Measurements from ENCODE around the gene CPM. TPM values are rescaled to one million over a fixed set of nuclear protein-coding genes. Genes with fewer than 3 reads are reported as not detected.

Gene CPM
- total RNA-seq, 4 donors from 2014 or later: 59.0 to 120 (median 79.7) TPM

DNA sequence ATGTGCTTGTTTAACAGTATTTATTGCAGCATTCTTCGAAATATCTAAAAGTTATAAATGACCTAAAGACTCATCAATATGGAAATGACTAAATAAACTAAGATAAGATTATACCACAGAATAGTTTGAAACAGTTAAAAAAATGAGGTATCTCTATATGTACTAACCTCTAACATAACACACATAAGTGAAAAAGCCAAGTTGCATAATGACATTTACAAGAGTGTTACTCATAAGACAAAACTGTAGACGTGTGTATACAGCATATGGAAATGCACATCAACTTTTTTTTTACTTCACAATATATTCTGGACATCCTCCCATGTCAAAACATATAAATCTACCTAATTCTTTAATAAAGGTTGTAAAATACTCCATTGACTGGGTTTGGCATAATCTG, 22.8 kb downstream of the CPM start:
- no peak overlapping the region for H3K27ac ChIP-seq
- no peaks in the 10 kb centered on the region for H3K9me3 ChIP-seq
- WGBS: 64% methylated on average over 2 of the region's 2 CpGs
- H3K27me3 ChIP-seq: no peaks in the 10 kb centered on the region
- DNase-seq (ENCODE audit: low spot score in 2 of 2): no peak
- no peak overlapping the region for H3K4me3 ChIP-seq
- TF ChIP-seq POLR2A (IDR thresholded peaks at IDR 0.05) (no peak), POLR2AphosphoS5 (IDR thresholded peaks at IDR 0.05) (no peak), EP300 (IDR thresholded peaks at IDR 0.05) (no peak)
- TF ChIP-seq, protein P1, sequence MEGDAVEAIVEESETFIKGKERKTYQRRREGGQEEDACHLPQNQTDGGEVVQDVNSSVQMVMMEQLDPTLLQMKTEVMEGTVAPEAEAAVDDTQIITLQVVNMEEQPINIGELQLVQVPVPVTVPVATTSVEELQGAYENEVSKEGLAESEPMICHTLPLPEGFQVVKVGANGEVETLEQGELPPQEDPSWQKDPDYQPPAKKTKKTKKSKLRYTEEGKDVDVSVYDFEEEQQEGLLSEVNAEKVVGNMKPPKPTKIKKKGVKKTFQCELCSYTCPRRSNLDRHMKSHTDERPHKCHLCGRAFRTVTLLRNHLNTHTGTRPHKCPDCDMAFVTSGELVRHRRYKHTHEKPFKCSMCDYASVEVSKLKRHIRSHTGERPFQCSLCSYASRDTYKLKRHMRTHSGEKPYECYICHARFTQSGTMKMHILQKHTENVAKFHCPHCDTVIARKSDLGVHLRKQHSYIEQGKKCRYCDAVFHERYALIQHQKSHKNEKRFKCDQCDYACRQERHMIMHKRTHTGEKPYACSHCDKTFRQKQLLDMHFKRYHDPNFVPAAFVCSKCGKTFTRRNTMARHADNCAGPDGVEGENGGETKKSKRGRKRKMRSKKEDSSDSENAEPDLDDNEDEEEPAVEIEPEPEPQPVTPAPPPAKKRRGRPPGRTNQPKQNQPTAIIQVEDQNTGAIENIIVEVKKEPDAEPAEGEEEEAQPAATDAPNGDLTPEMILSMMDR (IDR thresholded peaks at IDR 0.05): no peak
- no peaks in the 10 kb centered on the region for H3K36me3 ChIP-seq
- H3K4me1 ChIP-seq: peaks cover 1% of the 10 kb centered on the region

GRCh38 chr12:68908076-68908475, 24.9 kb downstream of the CPM start:
- no peak for DNase-seq (ENCODE audit: low spot score in 2 of 2)
- WGBS: 89% methylated on average over 4 of the region's 4 CpGs
- Histone ChIP-seq H3K27me3 (no peaks in the 10 kb centered on the region), H3K4me1 (no peaks in the 10 kb centered on the region), H3K27ac (no peak overlapping the region), H3K4me3 (no peak overlapping the region), H3K36me3 (no peaks in the 10 kb centered on the region), H3K9me3 (no peaks in the 10 kb centered on the region)
- no peak for TF ChIP-seq EP300 (IDR thresholded peaks at IDR 0.05)
- TF ChIP-seq POLR2A (IDR thresholded peaks at IDR 0.05): no peak
- no peak for TF ChIP-seq POLR2AphosphoS5 (IDR thresholded peaks at IDR 0.05)
- TF ChIP-seq, protein P1 (IDR thresholded peaks at IDR 0.05): no peak

DNA sequence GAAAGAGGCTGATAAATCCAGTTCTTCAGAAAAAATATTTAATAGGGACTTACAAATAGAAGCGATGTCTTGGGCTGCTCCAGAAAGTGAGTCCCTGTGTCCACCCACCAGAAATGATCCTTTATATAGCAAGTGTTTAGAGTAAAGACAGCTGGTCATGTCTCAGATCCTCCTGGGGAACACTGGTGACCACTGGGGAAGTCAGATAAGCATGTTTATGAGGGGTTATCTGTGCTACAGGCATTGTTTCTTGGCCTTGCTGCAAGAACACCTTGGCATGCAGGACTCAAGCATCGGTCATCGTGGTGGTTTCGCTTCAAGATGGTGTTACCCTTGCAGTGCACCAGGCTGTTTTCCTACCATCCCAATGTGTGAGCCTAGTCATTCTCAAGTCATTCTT, 27.2 kb downstream of the CPM start:
- Histone ChIP-seq H3K36me3 (no peaks in the 10 kb centered on the region), H3K4me3 (no peak overlapping the region), H3K9me3 (no peaks in the 10 kb centered on the region), H3K4me1 (no peaks in the 10 kb centered on the region), H3K27me3 (no peaks in the 10 kb centered on the region), H3K27ac (no peak overlapping the region)
- DNase-seq (ENCODE audit: low spot score in 2 of 2): no peak
- 97% methylated on average over 4 of the region's 4 CpGs for WGBS
- no peak for TF ChIP-seq POLR2AphosphoS5 (IDR thresholded peaks at IDR 0.05)
- no peak for TF ChIP-seq EP300 (IDR thresholded peaks at IDR 0.05)
- TF ChIP-seq POLR2A (IDR thresholded peaks at IDR 0.05): no peak
- TF ChIP-seq, protein P1 (IDR thresholded peaks at IDR 0.05): no peak

DNA sequence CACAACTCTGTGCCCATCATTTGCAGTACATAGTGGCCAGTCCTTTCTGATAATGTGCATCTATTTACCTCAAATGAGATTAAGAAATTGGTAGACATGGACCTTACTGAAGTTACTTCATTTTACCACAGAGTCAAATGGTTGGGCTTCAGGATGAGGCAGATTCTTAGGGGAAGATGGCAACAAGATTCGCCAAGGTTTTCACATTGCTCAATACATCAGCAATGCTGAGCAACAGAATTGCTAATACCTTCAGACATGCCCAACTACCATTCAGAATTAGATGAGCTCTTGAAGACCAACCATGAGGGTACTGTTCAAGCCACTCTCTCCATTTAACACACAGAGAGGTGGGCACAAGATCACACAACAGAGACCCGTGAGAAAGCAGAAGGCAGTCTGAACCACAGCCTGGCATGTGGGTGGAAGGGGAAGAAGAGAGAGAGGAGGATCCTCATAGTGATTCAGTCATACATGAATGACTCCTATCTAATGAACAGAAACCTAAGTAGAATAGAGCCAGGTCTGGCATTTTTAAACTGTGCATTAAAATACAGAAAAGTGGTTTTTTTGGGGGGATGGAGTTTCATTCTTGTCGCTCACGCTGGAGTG, 28.5 kb downstream of the CPM start:
- no peaks in the 10 kb centered on the region for H3K9me3 ChIP-seq
- 77% methylated on average over 4 of the region's 4 CpGs for WGBS
- H3K4me3 ChIP-seq: no peak overlapping the region
- no peaks in the 10 kb centered on the region for H3K36me3 ChIP-seq
- no peaks in the 10 kb centered on the region for H3K4me1 ChIP-seq
- no peak overlapping the region for H3K27ac ChIP-seq
- no peak for DNase-seq (ENCODE audit: low spot score in 2 of 2)
- H3K27me3 ChIP-seq: no peaks in the 10 kb centered on the region
- TF ChIP-seq, protein P1 (IDR thresholded peaks at IDR 0.05): no peak
- TF ChIP-seq EP300 (IDR thresholded peaks at IDR 0.05) (no peak), POLR2A (IDR thresholded peaks at IDR 0.05) (no peak), POLR2AphosphoS5 (IDR thresholded peaks at IDR 0.05) (no peak)

- DNase-seq (ENCODE audit: low spot score in 2 of 2): no peak
- H3K36me3 ChIP-seq: no peaks in the 10 kb centered on the region
- H3K27me3 ChIP-seq: no peaks in the 10 kb centered on the region
- WGBS: 85% methylated on average over 8 of the region's 8 CpGs
- no peak for TF ChIP-seq POLR2A (IDR thresholded peaks at IDR 0.05)
- TF ChIP-seq EP300 (IDR thresholded peaks at IDR 0.05): no peak
- TF ChIP-seq, protein P1 (IDR thresholded peaks at IDR 0.05): no peak
- TF ChIP-seq POLR2AphosphoS5 (IDR thresholded peaks at IDR 0.05): no peak
- no peak overlapping the region for H3K27ac ChIP-seq
- no peaks in the 10 kb centered on the region for H3K9me3 ChIP-seq
- peaks cover 5% of the 10 kb centered on the region for H3K4me1 ChIP-seq
- H3K4me3 ChIP-seq: no peak overlapping the region
Measured at GRCh38 chr12:68903511-68903910, 29.5 kb downstream of the CPM start.
